Motor neuron (in vitro differentiated cells): Measurements from ENCODE around the gene MUCL3. TPM values are rescaled to one million over a fixed set of nuclear protein-coding genes. Genes with fewer than 3 reads are reported as not detected.
"Not testable (repeated sequence)": the region's sequence is repeated elsewhere in the genome, so short reads cannot be mapped to it uniquely, and the experiment has no call there.

ENCODE experiments used
- ATAC-seq, 8 experiments: fragments of 200-7000 bp; cut with Tn5 transposase; replicated peaks in 6 of 8; 2 replicates each; pipeline ENCODE4 v1.8.0; 2021; ENCODE audit warnings: mild to moderate bottlenecking in 8 of 8, moderate library complexity in 8 of 8
- H3K27ac ChIP-seq, 2 donors: fragments of 250-450 bp; sonication (Bioruptor Pico); 2 replicates each; pipeline ENCODE4 v1.9.0; 2021; ENCODE audit warnings: antibody characterized with exemption in 2 of 2, mild to moderate bottlenecking in 2 of 2, moderate library complexity in 1 of 2
- H3K4me1 ChIP-seq, 2 donors: fragments of 250-450 bp; sonication (Bioruptor Pico); replicated peaks in 1 of 2; 2 replicates each; pipeline ENCODE4 v1.6.1; 2021; ENCODE audit warnings: antibody characterized with exemption in 2 of 2, mild to moderate bottlenecking in 2 of 2, moderate library complexity in 1 of 2
- H3K4me3 ChIP-seq, 5 donors: fragments of 250-450 bp; sonication (Bioruptor Pico); 2 replicates each; pipeline ENCODE4 v1.9.0; 2021; ENCODE audit warnings: antibody characterized with exemption in 5 of 5, mild to moderate bottlenecking in 5 of 5, moderate library complexity in 4 of 5
- WGBS, 10 experiments: fragments of 450-650 bp; shearing (Covaris generic); methylation state at CpG; one replicate each; pipeline ENCODE4 v1.0.0; 2022; 5-methylcytosine and 5-hydroxymethylcytosine counted together
- in situ Hi-C, 9 experiments: fragments of 400-800 bp; cut with MboI; loops; one replicate each; pipeline ENCODE4 v1.15.0; 2021; ENCODE audit warnings: low sequenced_read_pairs in 9 of 9, low pct_unique_long_range_greater_than_20kb in 2 of 9; ENCODE audit not compliant: unreplicated experiment in 9 of 9
- total RNA-seq, 8 experiments: library from RNA; unstranded; fragments of 300-600 nt; gene quantifications; 2 replicates each; pipeline versions ENCODE4 v1.2.3 to v1.2.4, GENCODE V29; 2022

The MUCL3 gene
- total RNA-seq, 8 experiments from 2014 or later: 0.05 to 0.45 (median 0.30) TPM; not detected in 2

GRCh38 chr6:30954631-30955366 lies 14.0 kb downstream of the MUCL3 start:
- 36 to 93% (median 70%) methylated on average over 1 to 6 of the region's 9 CpGs; no CpG with 5 or more reads in 2 of the 10 experiments for WGBS, 10 experiments
- Histone ChIP-seq H3K4me1 (no peaks in the 10 kb centered on the region), H3K27ac (no peak overlapping the region), H3K4me3 (peak overlapping the region in 3 of 5 donors; percentile 25 to 32 (median 27))
- peak in 3 of 8 experiments; percentile 3 to 28 (median 3) for ATAC-seq
- in situ Hi-C loops: no loop called here

GRCh38 chr6:30955367-30956042 lies 14.7 kb downstream of the MUCL3 start:
- ATAC-seq: peak; percentile 35 to 97 (median 94)
- no peak overlapping the region for H3K27ac ChIP-seq
- WGBS, 10 experiments: 0 to 80% (median 19%) methylated on average over 1 to 12 of the region's 46 CpGs; no CpG with 5 or more reads in 4 of the 10 experiments
- in situ Hi-C loops: no loop called here
- H3K4me3 ChIP-seq: peak overlapping the region in 4 of 5 donors; percentile 16 to 32 (median 26)
- no peaks in the 10 kb centered on the region for H3K4me1 ChIP-seq

- H3K4me3 ChIP-seq: no peak overlapping the region
- no peaks in the 10 kb centered on the region for H3K4me1 ChIP-seq
- no peak overlapping the region for H3K27ac ChIP-seq
- WGBS, 10 experiments: 22 to 82% (median 79%) methylated on average over 1 to 2 of the region's 2 CpGs; no CpG with 5 or more reads in 3 of the 10 experiments
- in situ Hi-C loops: no loop called here
- ATAC-seq: no peak
Measured at GRCh38 chr6:30957716-30958115, 16.9 kb downstream of the MUCL3 start.

GRCh38 chr6:30960907-30961673 lies 20.3 kb downstream of the MUCL3 start:
- peak in 3 of 8 experiments; percentile 29 to 57 (median 52) for ATAC-seq
- in situ Hi-C loops: no loop called here

GRCh38 chr6:30962716-30963115 lies 21.9 kb downstream of the MUCL3 start:
- Histone ChIP-seq H3K27ac (no peak overlapping the region), H3K4me1 (no peaks in the 10 kb centered on the region), H3K4me3 (no peak overlapping the region)
- ATAC-seq: no peak
- in situ Hi-C loops: no loop called here

More at GRCh38 chr6:30960907-30961673, 20.3 kb downstream of the MUCL3 start:
- no peaks in the 10 kb centered on the region for H3K4me1 ChIP-seq
- H3K4me3 ChIP-seq: no peak overlapping the region
- 24 to 92% (median 71%) methylated on average over 1 to 9 of the region's 9 CpGs for WGBS, 10 experiments
- H3K27ac ChIP-seq: no peak overlapping the region

- Histone ChIP-seq H3K4me3 (no peak overlapping the region), H3K27ac (no peak overlapping the region), H3K4me1 (no peaks in the 10 kb centered on the region)
- 17 to 89% (median 69%) methylated on average over 2 to 6 of the region's 6 CpGs; no CpG with 5 or more reads in 2 of the 10 experiments for WGBS, 10 experiments
- in situ Hi-C loops: no loop called here
- ATAC-seq: peak in 1 of 8 experiments; percentile 41
Measured at GRCh38 chr6:30963641-30964040, 22.9 kb downstream of the MUCL3 start.

- peak in 1 of 8 experiments; percentile 32 for ATAC-seq
- in situ Hi-C loops: no loop called here
- Histone ChIP-seq H3K27ac (no peak overlapping the region), H3K4me1 (no peaks in the 10 kb centered on the region), H3K4me3 (no peak overlapping the region)
- WGBS, 10 experiments: 51 to 80% (median 73%) methylated on average over 2 to 4 of the region's 4 CpGs; no CpG with 5 or more reads in 7 of the 10 experiments
Measured at GRCh38 chr6:30964075-30964474, 23.3 kb downstream of the MUCL3 start.

GRCh38 chr6:30965140-30965601 lies 24.4 kb downstream of the MUCL3 start:
- WGBS, 10 experiments: 0 to 100% (median 68%) methylated on average over 1 to 5 of the region's 5 CpGs; no CpG with 5 or more reads in 3 of the 10 experiments
- Histone ChIP-seq H3K27ac (no peak overlapping the region), H3K4me3 (no peak overlapping the region), H3K4me1 (no peaks in the 10 kb centered on the region)
- in situ Hi-C loops: no loop called here
- no peak for ATAC-seq

- no peak overlapping the region for H3K4me3 ChIP-seq
- no peaks in the 10 kb centered on the region for H3K4me1 ChIP-seq
- in situ Hi-C loops: no loop called here
- H3K27ac ChIP-seq: no peak overlapping the region
- no peak for ATAC-seq
- 8 to 70% (median 50%) methylated on average over 1 to 3 of the region's 3 CpGs; no CpG with 5 or more reads in 4 of the 10 experiments for WGBS, 10 experiments
Measured at GRCh38 chr6:30966154-30966553, 25.4 kb downstream of the MUCL3 start.

GRCh38 chr6:30969171-30969570 lies 28.4 kb downstream of the MUCL3 start:
- 65 to 93% (median 86%) methylated on average over 1 to 5 of the region's 6 CpGs; no CpG with 5 or more reads in 3 of the 10 experiments for WGBS, 10 experiments
- H3K4me3 ChIP-seq, in situ Hi-C loops, ATAC-seq, H3K4me1 ChIP-seq, H3K27ac ChIP-seq: not testable (repeated sequence)

- Histone ChIP-seq H3K4me1 (no peaks in the 10 kb centered on the region), H3K27ac (no peak overlapping the region), H3K4me3 (no peak overlapping the region)
- 20 to 100% (median 75%) methylated on average over 1 to 5 of the region's 5 CpGs; no CpG with 5 or more reads in 1 of the 10 experiments for WGBS, 10 experiments
- no peak for ATAC-seq
- in situ Hi-C loops: no loop called here
Measured at GRCh38 chr6:30970946-30971345, 30.2 kb downstream of the MUCL3 start.

- 76 to 100% (median 92%) methylated on average over 1 to 3 of the region's 4 CpGs; no CpG with 5 or more reads in 6 of the 10 experiments for WGBS, 10 experiments
- no peak overlapping the region for H3K4me3 ChIP-seq
- H3K4me1 ChIP-seq: no peaks in the 10 kb centered on the region
- ATAC-seq: no peak
- no peak overlapping the region for H3K27ac ChIP-seq
- in situ Hi-C loops: no loop called here
Measured at GRCh38 chr6:30972816-30973215, 32.0 kb downstream of the MUCL3 start.
